ENCODE results near the gene DNAJB6. TPM values are rescaled to one million over a fixed set of nuclear protein-coding genes. Genes with fewer than 3 reads are reported as not detected.
A peak's percentile ranks its signal among the peaks of the same experiment; 100 is the strongest.

Gene DNAJB6
- total RNA-seq, 3 donors from 2014 or later (not counting 1 experiment from before 2014, with no cell fraction given) = 309 to 343 (median 340) TPM

- no peak overlapping the region for H3K4me3 Mint-ChIP-seq
- H3K9me3 Mint-ChIP-seq = no peaks in the 10 kb centered on the region
- H3K36me3 Mint-ChIP-seq = no peaks in the 10 kb centered on the region
- 82% methylated on average over 11 of the region's 12 CpGs for WGBS (ENCODE audit: insufficient coverage)
- H3K27ac Mint-ChIP-seq = no peak overlapping the region
- Histone ChIP-seq H3K4me1 (ENCODE audit: control insufficient read depth, insufficient read depth, low read length) (peaks cover 24% of the 10 kb centered on the region), H3K27me3 (ENCODE audit: control insufficient read depth, insufficient read depth, low read length) (no peaks in the 10 kb centered on the region), H3K9me3 (ENCODE audit: control insufficient read depth, insufficient read depth, low read length) (no peaks in the 10 kb centered on the region), H3K36me3 (ENCODE audit: control insufficient read depth, insufficient read depth, low read length) (peaks cover 4% of the 10 kb centered on the region), H3K27ac (ENCODE audit: low read length) (no peak overlapping the region), H3K4me3 (ENCODE audit: low read length) (no peak overlapping the region)
- no peak for DNase-seq
- peaks cover 4 to 43% of the 10 kb centered on the region in 2 donors for H3K4me1 Mint-ChIP-seq
- no peaks in the 10 kb centered on the region for H3K27me3 Mint-ChIP-seq (ENCODE audit: low read depth in 2 of 2)
- intact Hi-C loops (cut with micrococcal nuclease) = no loop called here
- TF ChIP-seq CTCF (IDR thresholded peaks at IDR 0.05) = no peak
- ATAC-seq = no peak
These were observed 67.0 kb downstream of the DNAJB6 start for GRCh38 chr7:157403646-157404401.

GRCh38 chr7:157404845-157405481 lies 68.2 kb downstream of the DNAJB6 start:
- ATAC-seq = no peak
- no peak overlapping the region for H3K27ac ChIP-seq (ENCODE audit: low read length)
- no peak for DNase-seq

GRCh38 chr7:157405501-157405900 lies 68.7 kb downstream of the DNAJB6 start:
- TF ChIP-seq CTCF (IDR thresholded peaks at IDR 0.05) = no peak
- H3K36me3 Mint-ChIP-seq = no peaks in the 10 kb centered on the region
- H3K4me1 Mint-ChIP-seq = peaks cover 0 to 27% of the 10 kb centered on the region in 2 donors
- Histone ChIP-seq H3K27me3 (ENCODE audit: control insufficient read depth, insufficient read depth, low read length) (no peaks in the 10 kb centered on the region), H3K4me3 (ENCODE audit: low read length) (no peak overlapping the region), H3K27ac (ENCODE audit: low read length) (no peak overlapping the region), H3K9me3 (ENCODE audit: control insufficient read depth, insufficient read depth, low read length) (no peaks in the 10 kb centered on the region), H3K36me3 (ENCODE audit: control insufficient read depth, insufficient read depth, low read length) (peaks cover 4% of the 10 kb centered on the region), H3K4me1 (ENCODE audit: control insufficient read depth, insufficient read depth, low read length) (peaks cover 24% of the 10 kb centered on the region)
- DNase-seq (no peak), ATAC-seq (no peak)
- H3K9me3 Mint-ChIP-seq = no peaks in the 10 kb centered on the region
- peak overlapping the region in 1 of 2 donors; percentile 71 for H3K27ac Mint-ChIP-seq
- intact Hi-C loops (cut with micrococcal nuclease) = no loop called here
- H3K4me3 Mint-ChIP-seq = no peak overlapping the region
- no peaks in the 10 kb centered on the region for H3K27me3 Mint-ChIP-seq (ENCODE audit: low read depth in 2 of 2)
- WGBS (ENCODE audit: insufficient coverage) = 93% methylated on average over 13 of the region's 13 CpGs

More at GRCh38 chr7:157404845-157405481, 68.2 kb downstream of the DNAJB6 start:
- H3K9me3 Mint-ChIP-seq = no peaks in the 10 kb centered on the region
- no peak for TF ChIP-seq CTCF (IDR thresholded peaks at IDR 0.05)
- H3K36me3 Mint-ChIP-seq = no peaks in the 10 kb centered on the region
- 52% methylated on average over 15 of the region's 15 CpGs for WGBS (ENCODE audit: insufficient coverage)
- H3K4me1 ChIP-seq (ENCODE audit: control insufficient read depth, insufficient read depth, low read length) = peaks cover 24% of the 10 kb centered on the region
- no peak overlapping the region for H3K4me3 ChIP-seq (ENCODE audit: low read length)
- intact Hi-C loops (cut with micrococcal nuclease) = no loop called here
- H3K27me3 Mint-ChIP-seq (ENCODE audit: low read depth in 2 of 2) = no peaks in the 10 kb centered on the region
- H3K9me3 ChIP-seq (ENCODE audit: control insufficient read depth, insufficient read depth, low read length) = no peaks in the 10 kb centered on the region
- peaks cover 2% of the 10 kb centered on the region for H3K36me3 ChIP-seq (ENCODE audit: control insufficient read depth, insufficient read depth, low read length)
- H3K4me1 Mint-ChIP-seq = peaks cover 0 to 32% of the 10 kb centered on the region in 2 donors
- no peaks in the 10 kb centered on the region for H3K27me3 ChIP-seq (ENCODE audit: control insufficient read depth, insufficient read depth, low read length)
- H3K27ac Mint-ChIP-seq = peak overlapping the region; percentile 56 to 71
- no peak overlapping the region for H3K4me3 Mint-ChIP-seq
